T1000 (cell line): ENCODE results near the gene C16orf90.

Source experiments
- DNase-seq: peaks from one replicate; lab custom pipeline; 2025; ENCODE audit warnings: mixed read lengths; lab: John Stamatoyannopoulos, UW

C16orf90 gene

DNA sequence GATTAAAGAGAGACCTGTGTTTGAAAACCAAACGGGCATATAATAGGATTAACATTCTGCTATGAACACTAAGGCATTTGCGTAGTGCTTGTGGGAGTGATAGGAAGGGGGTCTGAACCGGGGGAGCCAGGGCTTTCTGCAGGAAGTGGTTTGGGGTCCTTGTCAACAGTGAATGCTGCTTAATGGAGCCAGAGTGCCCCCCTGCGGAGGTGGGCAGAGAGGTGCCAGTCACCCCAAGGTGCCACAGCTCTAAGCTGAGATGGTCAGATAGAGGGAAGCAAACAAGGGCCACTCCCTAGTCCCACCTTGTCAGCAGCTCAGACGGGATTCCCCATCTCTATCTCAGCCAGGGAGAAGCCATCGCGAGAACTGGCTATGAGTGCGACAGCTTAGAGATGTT lies 34.1 kb downstream of the C16orf90 start:
- no peak for DNase-seq

DNA sequence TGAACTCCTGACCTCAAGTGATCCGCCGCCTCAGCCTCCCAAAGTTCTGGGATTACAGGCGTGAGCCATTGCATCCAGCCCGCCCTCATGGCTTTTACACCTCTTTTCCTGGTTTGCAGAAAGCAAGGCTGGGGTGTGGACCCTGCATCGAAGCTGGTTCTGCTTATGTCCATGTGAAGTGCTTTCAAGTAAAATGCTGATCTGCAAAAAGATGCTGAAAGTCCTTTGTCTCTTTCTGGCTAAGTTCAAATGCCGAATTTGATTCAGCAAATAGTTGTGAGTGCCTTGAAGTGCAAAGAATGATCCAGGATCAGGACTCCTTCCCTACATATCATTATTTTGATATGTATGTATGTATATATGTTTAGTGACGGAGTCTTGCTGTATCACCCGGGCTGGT lies 34.7 kb downstream of the C16orf90 start:
- no peak for DNase-seq

DNA sequence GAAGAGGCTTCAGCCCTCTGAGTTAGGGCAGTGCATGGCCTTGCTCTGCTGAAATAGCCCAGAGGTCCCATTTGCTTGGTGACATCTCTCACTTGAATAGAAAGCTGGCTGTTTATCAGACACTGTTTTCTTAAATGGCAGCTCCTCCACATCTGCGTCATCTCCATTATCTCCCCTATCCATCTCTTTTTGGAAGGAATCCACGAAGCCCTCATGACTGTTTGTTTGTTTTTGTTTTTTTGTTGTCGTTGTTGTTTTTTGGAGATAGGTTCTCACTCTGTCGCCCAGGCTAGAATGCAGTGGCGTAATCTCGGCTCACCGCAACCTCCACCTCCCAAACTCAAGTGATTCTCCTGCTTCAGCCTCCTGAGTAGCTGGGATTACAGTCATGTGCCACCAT lies 35.2 kb downstream of the C16orf90 start:
- DNase-seq, result no peak

DNA sequence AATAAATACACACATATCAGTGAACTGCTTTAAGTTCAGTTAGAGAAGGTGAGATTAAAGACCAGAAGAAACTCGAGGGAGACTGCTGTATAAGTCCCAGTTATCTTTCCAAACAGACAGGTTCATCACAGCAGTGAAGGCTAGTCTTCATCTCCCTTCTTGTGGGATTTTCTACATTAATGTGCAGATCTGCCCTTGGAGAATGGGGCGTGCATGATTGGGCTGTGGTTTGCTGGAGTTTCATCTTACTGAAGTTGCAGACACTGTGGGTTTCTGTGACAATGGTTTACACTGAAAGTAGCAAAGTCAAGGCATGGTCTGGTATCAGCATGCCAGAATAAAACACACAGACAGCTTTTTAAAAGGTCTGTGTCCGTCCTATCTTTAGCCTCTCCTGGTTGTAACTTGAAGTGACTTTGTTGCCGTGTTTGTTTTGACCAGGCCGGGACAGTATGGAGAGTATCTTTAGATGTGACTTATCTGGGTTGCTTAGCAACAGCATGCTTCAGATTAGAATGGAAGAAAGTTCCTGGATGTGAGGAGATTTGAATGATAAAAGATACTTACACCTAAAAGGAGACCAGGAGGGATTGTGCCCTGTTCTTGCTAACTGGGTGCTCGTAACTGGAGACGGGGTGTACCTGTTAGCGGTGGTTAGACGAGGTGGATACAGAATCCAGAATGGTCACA lies 35.7 kb downstream of the C16orf90 start:
- no peak for DNase-seq

DNA sequence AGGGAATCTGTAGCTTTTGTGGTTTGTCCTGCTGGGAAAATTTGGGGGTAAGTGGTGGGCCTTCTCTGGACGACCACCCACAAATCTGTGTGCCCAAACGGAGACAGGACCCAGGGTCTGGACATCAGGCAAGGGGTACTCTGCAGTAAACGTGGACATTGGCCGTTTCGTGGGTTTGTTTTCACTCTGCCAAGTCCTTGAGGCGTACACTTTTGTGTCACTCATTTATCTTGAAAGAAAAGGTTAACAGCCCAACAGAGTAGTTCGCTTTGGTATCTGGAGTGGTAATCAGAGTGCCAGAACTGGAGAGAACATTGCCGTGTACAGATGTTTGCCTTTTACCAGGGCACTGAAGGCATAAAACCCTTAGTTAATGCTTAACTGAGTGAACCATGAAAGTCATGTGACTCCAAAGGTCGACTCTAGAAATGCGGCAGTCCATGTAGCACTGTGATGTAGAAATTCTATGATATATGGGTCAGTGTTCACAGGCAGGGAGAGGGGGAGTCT lies 36.4 kb downstream of the C16orf90 start:
- no peak for DNase-seq

DNA sequence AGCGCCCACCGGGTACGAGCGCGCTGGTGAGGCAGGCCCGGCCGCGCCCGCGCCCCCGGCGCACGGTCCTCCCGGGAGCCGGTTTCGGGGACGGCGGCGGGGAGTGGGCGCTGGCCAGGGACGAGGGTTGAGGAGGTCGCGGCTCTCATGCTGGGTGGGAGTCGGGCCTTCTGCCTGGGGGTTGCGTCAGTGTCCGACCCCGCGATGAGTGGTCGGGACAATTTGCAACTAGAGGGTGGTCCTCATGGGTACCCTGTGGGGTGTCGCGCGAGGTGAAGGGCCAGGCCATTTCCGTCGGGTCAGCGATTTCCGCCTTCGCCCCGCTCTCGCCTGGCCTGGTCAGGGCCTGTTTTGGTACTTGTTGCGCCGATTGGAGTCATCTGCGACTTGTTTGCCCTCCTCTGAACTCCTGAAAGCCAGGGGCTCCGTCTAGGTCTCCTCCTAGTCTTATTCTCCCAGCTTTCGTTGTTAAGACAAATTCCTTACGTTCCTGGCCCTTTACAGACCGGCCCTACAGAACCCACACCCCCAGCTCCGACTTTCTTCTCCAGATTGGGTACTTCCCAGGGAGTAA lies 36.9 kb downstream of the C16orf90 start:
- DNase-seq, result no peak

DNA sequence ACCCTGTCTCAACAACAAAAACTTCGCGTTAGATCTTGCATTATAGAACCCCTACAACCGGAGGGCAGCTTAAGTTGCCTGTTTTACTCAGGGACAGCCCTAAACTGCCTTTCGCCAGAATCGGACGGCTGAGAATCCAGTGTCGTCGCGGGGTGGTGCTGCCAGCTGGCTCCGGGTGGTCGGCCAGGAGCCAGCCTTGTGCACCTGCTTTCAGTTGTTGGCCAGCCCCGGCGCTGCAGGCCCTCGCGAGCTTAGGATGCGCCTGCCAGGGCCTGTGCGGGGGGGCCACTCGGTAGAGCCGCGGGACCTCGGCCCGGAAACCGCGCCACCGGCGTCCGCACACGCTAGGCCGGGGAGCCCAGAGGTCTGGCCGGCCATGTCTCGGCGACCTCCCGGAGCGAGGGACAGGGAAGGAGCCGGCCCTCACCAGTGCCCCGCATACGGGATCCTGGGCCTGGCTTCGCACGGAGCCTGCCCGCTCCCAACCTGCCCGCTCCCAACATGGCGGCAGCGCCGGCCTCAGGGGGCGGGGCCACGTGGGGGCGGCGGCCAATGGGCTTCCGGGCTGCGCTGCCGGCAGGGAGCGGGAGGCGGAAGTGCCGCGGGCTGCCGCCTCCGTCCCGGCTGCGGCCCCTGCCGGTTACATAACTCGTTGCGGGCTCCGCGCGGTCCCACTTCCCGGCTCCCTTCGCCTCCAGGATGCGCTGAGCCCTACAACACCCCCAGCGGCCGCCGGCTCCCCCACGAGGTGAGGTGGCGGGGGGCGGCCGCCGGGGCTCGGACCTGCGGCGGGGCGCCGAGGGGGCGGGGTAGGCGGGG lies 37.6 kb downstream of the C16orf90 start:
- DNase-seq, result peak; percentile 91

DNA sequence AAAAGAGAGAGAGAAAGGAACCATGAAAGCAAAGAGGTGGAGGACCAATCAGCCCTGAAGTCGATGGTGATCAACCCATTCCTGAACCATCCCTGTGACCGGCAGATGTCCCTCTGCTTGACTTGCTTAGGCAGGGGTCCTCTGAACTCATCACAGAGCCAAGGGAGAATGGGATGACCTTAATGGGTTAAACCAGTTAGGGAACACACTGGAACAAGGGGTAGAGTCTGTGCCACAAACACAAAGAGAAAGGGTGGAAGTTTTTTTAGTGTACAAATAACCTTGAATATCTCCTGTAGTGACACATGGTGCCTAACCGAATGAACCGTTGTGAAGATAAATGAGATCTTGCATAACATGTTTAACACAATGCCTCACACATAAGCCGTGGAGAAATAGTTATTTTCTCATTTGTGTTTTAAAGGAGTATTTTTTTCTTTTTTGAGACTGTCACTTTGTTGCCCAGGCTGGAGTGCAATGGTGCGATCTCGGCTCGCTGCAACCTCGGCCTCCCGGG lies 40.6 kb downstream of the C16orf90 start:
- no peak for DNase-seq

DNA sequence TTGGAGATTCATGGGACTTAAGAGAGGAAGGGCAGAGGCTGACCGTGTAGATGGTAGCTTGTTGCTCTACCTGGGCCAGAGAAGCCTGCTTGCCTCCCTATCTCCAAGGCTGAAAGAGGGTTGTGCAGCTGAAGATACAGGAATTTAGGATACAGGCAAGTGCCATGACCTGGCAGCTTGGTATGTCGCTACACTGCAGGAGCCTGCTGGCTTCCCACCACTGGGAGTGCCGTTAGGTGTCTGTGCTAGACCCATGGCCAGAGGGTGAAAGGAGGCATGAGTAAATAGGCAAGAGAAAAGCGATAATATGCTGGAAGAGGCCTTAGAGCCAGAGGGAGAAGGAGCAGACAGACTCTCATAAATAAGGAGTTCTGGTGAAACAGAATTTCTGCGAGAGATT lies 41.2 kb downstream of the C16orf90 start:
- no peak for DNase-seq

DNA sequence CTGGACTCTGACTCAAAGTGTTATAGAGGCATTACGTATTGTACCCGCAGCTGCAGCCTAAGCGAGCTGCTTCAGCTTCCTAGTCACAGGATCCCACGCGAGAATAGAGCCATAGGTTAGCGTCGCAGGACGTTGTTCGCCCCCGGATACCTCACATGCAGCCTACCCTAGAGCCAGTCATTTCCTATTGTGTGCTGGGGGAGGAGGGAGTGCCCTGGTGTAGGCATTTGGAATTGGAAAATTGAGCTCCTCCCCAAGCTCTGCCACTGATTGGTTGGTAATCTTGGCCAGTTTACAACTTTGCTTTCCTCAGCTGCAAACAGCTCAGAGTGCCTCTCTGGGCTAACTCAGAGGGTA lies 51.3 kb downstream of the C16orf90 start:
- peak; percentile 32 for DNase-seq
